WTC11 (cell line): Measurements from ENCODE around the gene CLP1. TPM values are rescaled to one million over a fixed set of nuclear protein-coding genes. Genes with fewer than 3 reads are reported as not detected.

ENCODE experiments used
- ATF1 ChIP-seq: sonication (generic); formaldehyde crosslinking; IDR thresholded peaks from 2 replicates; pipeline ENCODE4 v1.8.1; 2023; ENCODE audit warnings: mild to moderate bottlenecking, moderate library complexity, missing genetic modification reagents
- CBFB ChIP-seq: sonication (generic); formaldehyde crosslinking; IDR thresholded peaks from 2 replicates; pipeline ENCODE4 v1.8.1; 2022; ENCODE audit warnings: mild to moderate bottlenecking, low read depth, missing genetic modification reagents
- CREM ChIP-seq: sonication (generic); formaldehyde crosslinking; IDR thresholded peaks from 2 replicates; pipeline ENCODE4 v1.8.1; 2022; ENCODE audit warnings: mild to moderate bottlenecking, missing genetic modification reagents, moderate library complexity
- ERG ChIP-seq: fragments of 250-450 bp; sonication (Bioruptor Pico); IDR thresholded peaks from 2 replicates; pipeline ENCODE4 v1.8.0; 2021; ENCODE audit warnings: mild to moderate bottlenecking
- ETV6 ChIP-seq: sonication (generic); formaldehyde crosslinking; IDR thresholded peaks from 2 replicates; pipeline ENCODE4 v1.8.1; 2022; ENCODE audit warnings: mild to moderate bottlenecking, missing genetic modification reagents
- NFATC4 ChIP-seq: fragments of 250-450 bp; sonication (Bioruptor Pico); IDR thresholded peaks from 2 replicates; pipeline ENCODE4 v1.9.0; 2021; ENCODE audit warnings: mild to moderate bottlenecking
- SMAD4 ChIP-seq: sonication (generic); formaldehyde crosslinking; IDR thresholded peaks from 2 replicates; pipeline ENCODE4 v1.8.0; 2022; ENCODE audit warnings: mild to moderate bottlenecking, missing genetic modification reagents
- ZBTB21 ChIP-seq: sonication (generic); formaldehyde crosslinking; IDR thresholded peaks from 2 replicates; pipeline ENCODE4 v1.8.1; 2023; ENCODE audit warnings: mild to moderate bottlenecking, missing genetic modification reagents, borderline replicate concordance
- ZMAT4 ChIP-seq: fragments of 250-450 bp; sonication (Bioruptor Pico); IDR thresholded peaks from 2 replicates; pipeline ENCODE4 v1.9.0; 2021; ENCODE audit warnings: mild to moderate bottlenecking
- ZNF416 ChIP-seq: fragments of 250-450 bp; sonication (Bioruptor Pico); IDR thresholded peaks from 2 replicates; pipeline ENCODE4 v1.9.0; 2021; ENCODE audit warnings: mild to moderate bottlenecking, inconsistent platforms
- ZNF671 ChIP-seq: fragments of 250-450 bp; sonication (Bioruptor Pico); IDR thresholded peaks from 2 replicates; pipeline ENCODE4 v1.8.0; 2021; ENCODE audit warnings: mild to moderate bottlenecking
- total RNA-seq: library from RNA; stranded (reverse); gene quantifications from 3 replicates; pipeline ENCODE4 v1.2.3, GENCODE V29; 2021
- TF ChIP-seq, protein P1 (sequence below): sonication (generic); formaldehyde crosslinking; IDR thresholded peaks from 2 replicates; pipeline ENCODE4 v1.8.0; 2023; ENCODE audit warnings: mild to moderate bottlenecking, missing genetic modification reagents
- TF ChIP-seq, protein P2 (sequence below): fragments of 250-450 bp; sonication (Bioruptor Pico); IDR thresholded peaks from 2 replicates; pipeline ENCODE4 v1.9.0; 2021; ENCODE audit warnings: mild to moderate bottlenecking, borderline replicate concordance
- TF ChIP-seq, protein P3 (sequence below): fragments of 250-450 bp; sonication (Bioruptor Pico); IDR thresholded peaks from 2 replicates; pipeline ENCODE4 v1.9.0; 2021; ENCODE audit warnings: moderate library complexity, mild to moderate bottlenecking, inconsistent platforms, borderline replicate concordance
- TF ChIP-seq, protein P4 (sequence below): sonication (generic); formaldehyde crosslinking; IDR thresholded peaks from 2 replicates; pipeline ENCODE4 v1.8.0; 2023; ENCODE audit warnings: missing genetic modification reagents, mild to moderate bottlenecking, borderline replicate concordance

CLP1 gene
- total RNA-seq, 1 experiment from 2014 or later: 26.3 TPM

GRCh38 chr11:57648801-57649735, 8.5 kb upstream of the CLP1 start (continued):
- TF ChIP-seq ZMAT4 (CRISPR knock-in tag) (peak; percentile 97), ZNF416 (CRISPR knock-in tag) (peak; percentile 97), ZNF671 (CRISPR knock-in tag) (peak; percentile 93), CBFB (CRISPR knock-in tag) (no peak), ETV6 (no peak), CREM (CRISPR knock-in tag) (peak; percentile 52; the same call in 1 of the 2 replicates), ERG (peak; percentile 96), ZBTB21 (CRISPR knock-in tag) (0 out of 2 replicates have a peak, but pooled peaks have one; percentile 28), ATF1 (CRISPR knock-in tag) (0 out of 2 replicates have a peak, but pooled peaks have one; percentile 27), SMAD4 (CRISPR knock-in tag) (0 out of 2 replicates have a peak, but pooled peaks have one; percentile 51), NFATC4 (CRISPR knock-in tag) (peak; percentile 93)
- TF ChIP-seq, protein P1, sequence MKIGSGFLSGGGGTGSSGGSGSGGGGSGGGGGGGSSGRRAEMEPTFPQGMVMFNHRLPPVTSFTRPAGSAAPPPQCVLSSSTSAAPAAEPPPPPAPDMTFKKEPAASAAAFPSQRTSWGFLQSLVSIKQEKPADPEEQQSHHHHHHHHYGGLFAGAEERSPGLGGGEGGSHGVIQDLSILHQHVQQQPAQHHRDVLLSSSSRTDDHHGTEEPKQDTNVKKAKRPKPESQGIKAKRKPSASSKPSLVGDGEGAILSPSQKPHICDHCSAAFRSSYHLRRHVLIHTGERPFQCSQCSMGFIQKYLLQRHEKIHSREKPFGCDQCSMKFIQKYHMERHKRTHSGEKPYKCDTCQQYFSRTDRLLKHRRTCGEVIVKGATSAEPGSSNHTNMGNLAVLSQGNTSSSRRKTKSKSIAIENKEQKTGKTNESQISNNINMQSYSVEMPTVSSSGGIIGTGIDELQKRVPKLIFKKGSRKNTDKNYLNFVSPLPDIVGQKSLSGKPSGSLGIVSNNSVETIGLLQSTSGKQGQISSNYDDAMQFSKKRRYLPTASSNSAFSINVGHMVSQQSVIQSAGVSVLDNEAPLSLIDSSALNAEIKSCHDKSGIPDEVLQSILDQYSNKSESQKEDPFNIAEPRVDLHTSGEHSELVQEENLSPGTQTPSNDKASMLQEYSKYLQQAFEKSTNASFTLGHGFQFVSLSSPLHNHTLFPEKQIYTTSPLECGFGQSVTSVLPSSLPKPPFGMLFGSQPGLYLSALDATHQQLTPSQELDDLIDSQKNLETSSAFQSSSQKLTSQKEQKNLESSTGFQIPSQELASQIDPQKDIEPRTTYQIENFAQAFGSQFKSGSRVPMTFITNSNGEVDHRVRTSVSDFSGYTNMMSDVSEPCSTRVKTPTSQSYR (CRISPR knock-in tag): peak; percentile 75; the same call in 1 of the 2 replicates
- TF ChIP-seq, protein P2, sequence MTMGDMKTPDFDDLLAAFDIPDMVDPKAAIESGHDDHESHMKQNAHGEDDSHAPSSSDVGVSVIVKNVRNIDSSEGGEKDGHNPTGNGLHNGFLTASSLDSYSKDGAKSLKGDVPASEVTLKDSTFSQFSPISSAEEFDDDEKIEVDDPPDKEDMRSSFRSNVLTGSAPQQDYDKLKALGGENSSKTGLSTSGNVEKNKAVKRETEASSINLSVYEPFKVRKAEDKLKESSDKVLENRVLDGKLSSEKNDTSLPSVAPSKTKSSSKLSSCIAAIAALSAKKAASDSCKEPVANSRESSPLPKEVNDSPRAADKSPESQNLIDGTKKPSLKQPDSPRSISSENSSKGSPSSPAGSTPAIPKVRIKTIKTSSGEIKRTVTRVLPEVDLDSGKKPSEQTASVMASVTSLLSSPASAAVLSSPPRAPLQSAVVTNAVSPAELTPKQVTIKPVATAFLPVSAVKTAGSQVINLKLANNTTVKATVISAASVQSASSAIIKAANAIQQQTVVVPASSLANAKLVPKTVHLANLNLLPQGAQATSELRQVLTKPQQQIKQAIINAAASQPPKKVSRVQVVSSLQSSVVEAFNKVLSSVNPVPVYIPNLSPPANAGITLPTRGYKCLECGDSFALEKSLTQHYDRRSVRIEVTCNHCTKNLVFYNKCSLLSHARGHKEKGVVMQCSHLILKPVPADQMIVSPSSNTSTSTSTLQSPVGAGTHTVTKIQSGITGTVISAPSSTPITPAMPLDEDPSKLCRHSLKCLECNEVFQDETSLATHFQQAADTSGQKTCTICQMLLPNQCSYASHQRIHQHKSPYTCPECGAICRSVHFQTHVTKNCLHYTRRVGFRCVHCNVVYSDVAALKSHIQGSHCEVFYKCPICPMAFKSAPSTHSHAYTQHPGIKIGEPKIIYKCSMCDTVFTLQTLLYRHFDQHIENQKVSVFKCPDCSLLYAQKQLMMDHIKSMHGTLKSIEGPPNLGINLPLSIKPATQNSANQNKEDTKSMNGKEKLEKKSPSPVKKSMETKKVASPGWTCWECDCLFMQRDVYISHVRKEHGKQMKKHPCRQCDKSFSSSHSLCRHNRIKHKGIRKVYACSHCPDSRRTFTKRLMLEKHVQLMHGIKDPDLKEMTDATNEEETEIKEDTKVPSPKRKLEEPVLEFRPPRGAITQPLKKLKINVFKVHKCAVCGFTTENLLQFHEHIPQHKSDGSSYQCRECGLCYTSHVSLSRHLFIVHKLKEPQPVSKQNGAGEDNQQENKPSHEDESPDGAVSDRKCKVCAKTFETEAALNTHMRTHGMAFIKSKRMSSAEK (CRISPR knock-in tag): peak; percentile 98
- TF ChIP-seq, protein P3, sequence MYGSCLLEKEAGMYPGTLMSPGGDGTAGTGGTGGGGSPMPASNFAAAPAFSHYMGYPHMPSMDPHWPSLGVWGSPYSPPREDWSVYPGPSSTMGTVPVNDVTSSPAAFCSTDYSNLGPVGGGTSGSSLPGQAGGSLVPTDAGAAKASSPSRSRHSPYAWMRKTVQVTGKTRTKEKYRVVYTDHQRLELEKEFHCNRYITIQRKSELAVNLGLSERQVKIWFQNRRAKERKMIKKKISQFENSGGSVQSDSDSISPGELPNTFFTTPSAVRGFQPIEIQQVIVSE (CRISPR knock-in tag): peak; percentile 69; the same call in 1 of the 2 replicates
- TF ChIP-seq, protein P4, sequence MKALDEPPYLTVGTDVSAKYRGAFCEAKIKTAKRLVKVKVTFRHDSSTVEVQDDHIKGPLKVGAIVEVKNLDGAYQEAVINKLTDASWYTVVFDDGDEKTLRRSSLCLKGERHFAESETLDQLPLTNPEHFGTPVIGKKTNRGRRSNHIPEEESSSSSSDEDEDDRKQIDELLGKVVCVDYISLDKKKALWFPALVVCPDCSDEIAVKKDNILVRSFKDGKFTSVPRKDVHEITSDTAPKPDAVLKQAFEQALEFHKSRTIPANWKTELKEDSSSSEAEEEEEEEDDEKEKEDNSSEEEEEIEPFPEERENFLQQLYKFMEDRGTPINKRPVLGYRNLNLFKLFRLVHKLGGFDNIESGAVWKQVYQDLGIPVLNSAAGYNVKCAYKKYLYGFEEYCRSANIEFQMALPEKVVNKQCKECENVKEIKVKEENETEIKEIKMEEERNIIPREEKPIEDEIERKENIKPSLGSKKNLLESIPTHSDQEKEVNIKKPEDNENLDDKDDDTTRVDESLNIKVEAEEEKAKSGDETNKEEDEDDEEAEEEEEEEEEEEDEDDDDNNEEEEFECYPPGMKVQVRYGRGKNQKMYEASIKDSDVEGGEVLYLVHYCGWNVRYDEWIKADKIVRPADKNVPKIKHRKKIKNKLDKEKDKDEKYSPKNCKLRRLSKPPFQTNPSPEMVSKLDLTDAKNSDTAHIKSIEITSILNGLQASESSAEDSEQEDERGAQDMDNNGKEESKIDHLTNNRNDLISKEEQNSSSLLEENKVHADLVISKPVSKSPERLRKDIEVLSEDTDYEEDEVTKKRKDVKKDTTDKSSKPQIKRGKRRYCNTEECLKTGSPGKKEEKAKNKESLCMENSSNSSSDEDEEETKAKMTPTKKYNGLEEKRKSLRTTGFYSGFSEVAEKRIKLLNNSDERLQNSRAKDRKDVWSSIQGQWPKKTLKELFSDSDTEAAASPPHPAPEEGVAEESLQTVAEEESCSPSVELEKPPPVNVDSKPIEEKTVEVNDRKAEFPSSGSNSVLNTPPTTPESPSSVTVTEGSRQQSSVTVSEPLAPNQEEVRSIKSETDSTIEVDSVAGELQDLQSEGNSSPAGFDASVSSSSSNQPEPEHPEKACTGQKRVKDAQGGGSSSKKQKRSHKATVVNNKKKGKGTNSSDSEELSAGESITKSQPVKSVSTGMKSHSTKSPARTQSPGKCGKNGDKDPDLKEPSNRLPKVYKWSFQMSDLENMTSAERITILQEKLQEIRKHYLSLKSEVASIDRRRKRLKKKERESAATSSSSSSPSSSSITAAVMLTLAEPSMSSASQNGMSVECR (CRISPR knock-in tag): 0 out of 2 replicates have a peak, but pooled peaks have one; percentile 49
- TF ChIP-seq, all 79 proteins: peak for 19
